Measurements from ENCODE around the gene SYNM. TPM values are rescaled to one million over a fixed set of nuclear protein-coding genes. Genes with fewer than 3 reads are reported as not detected.

The SYNM gene
- total RNA-seq, 1 experiment from 2014 or later, result 11.8 TPM

GRCh38 chr15:99140590-99140989 lies 35.7 kb downstream of the SYNM start:
- no peak for DNase-seq (ENCODE audit: low read depth)

GRCh38 chr15:99141943-99142342 lies 37.1 kb downstream of the SYNM start:
- no peak for DNase-seq (ENCODE audit: low read depth)

GRCh38 chr15:99142562-99142961 lies 37.7 kb downstream of the SYNM start:
- DNase-seq (ENCODE audit: low read depth), result no peak

- DNase-seq (ENCODE audit: low read depth), result no peak
Observed at GRCh38 chr15:99143242-99143641, 38.4 kb downstream of the SYNM start.

- DNase-seq (ENCODE audit: low read depth), result peak; percentile 16
Observed at GRCh38 chr15:99143655-99144610, 39.1 kb downstream of the SYNM start.

GRCh38 chr15:99145005-99145404 lies 40.1 kb downstream of the SYNM start:
- DNase-seq (ENCODE audit: low read depth), result no peak

- DNase-seq (ENCODE audit: low read depth), result no peak
Observed at GRCh38 chr15:99145778-99146177, 40.9 kb downstream of the SYNM start.

- DNase-seq (ENCODE audit: low read depth), result no peak
Observed at GRCh38 chr15:99146661-99147060, 41.8 kb downstream of the SYNM start.

- DNase-seq (ENCODE audit: low read depth), result no peak
Observed at GRCh38 chr15:99148851-99149276, 44.0 kb downstream of the SYNM start.

GRCh38 chr15:99149366-99149765 lies 44.5 kb downstream of the SYNM start:
- no peak for DNase-seq (ENCODE audit: low read depth)

GRCh38 chr15:99151156-99151555 lies 46.3 kb downstream of the SYNM start:
- DNase-seq (ENCODE audit: low read depth), result no peak

- DNase-seq (ENCODE audit: low read depth), result no peak
Observed at GRCh38 chr15:99153026-99153535, 48.2 kb downstream of the SYNM start.

- peak; percentile 33 for DNase-seq (ENCODE audit: low read depth)
Observed at GRCh38 chr15:99154271-99154670, 49.4 kb downstream of the SYNM start.

- DNase-seq (ENCODE audit: low read depth), result peak; percentile 21
Observed at GRCh38 chr15:99155961-99156443, 51.1 kb downstream of the SYNM start.

- no peak for DNase-seq (ENCODE audit: low read depth)
Observed at GRCh38 chr15:99157456-99157855, 52.6 kb downstream of the SYNM start.

- no peak for DNase-seq (ENCODE audit: low read depth)
Observed at GRCh38 chr15:99158626-99159412, 53.9 kb downstream of the SYNM start.

- peak; percentile 31 for DNase-seq (ENCODE audit: low read depth)
Observed at GRCh38 chr15:99163271-99164062, 58.6 kb downstream of the SYNM start.

GRCh38 chr15:99164119-99164518 lies 59.2 kb downstream of the SYNM start:
- no peak for DNase-seq (ENCODE audit: low read depth)

GRCh38 chr15:99165020-99165790 lies 60.3 kb downstream of the SYNM start:
- DNase-seq (ENCODE audit: low read depth), result no peak

GRCh38 chr15:99165956-99166689 lies 61.2 kb downstream of the SYNM start:
- no peak for DNase-seq (ENCODE audit: low read depth)
